Cardiac fibroblast (primary cell): ENCODE data around the gene BLTP2.

ENCODE experiments used
- DNase-seq, 2 donors: peaks; one replicate each; pipeline versions ENCODE4 v3.0.0 to v3.0.0-alpha.2; 2010; ENCODE audit warnings: low read depth in 2 of 2
- H3K4me3 ChIP-seq, 2 donors: replicated peaks in 1 of 2; 1 replicate in 1 of 2; 2 replicates in 1 of 2; pipeline ENCODE4 v1.5.1; 2011; ENCODE audit warnings: low read depth in 2 of 2, low read length in 2 of 2, mild to moderate bottlenecking in 2 of 2, moderate library complexity in 1 of 2
- CTCF ChIP-seq: IDR thresholded peaks from one replicate; pipeline ENCODE4 v1.5.1; 2011; ENCODE audit warnings: low read depth, mild to moderate bottlenecking, low read length, inconsistent platforms

Gene BLTP2

GRCh38 chr17:28626818-28627217, 18.1 kb downstream of the BLTP2 start:
- no peak for TF ChIP-seq CTCF
- H3K4me3 ChIP-seq = no peak overlapping the region

DNA sequence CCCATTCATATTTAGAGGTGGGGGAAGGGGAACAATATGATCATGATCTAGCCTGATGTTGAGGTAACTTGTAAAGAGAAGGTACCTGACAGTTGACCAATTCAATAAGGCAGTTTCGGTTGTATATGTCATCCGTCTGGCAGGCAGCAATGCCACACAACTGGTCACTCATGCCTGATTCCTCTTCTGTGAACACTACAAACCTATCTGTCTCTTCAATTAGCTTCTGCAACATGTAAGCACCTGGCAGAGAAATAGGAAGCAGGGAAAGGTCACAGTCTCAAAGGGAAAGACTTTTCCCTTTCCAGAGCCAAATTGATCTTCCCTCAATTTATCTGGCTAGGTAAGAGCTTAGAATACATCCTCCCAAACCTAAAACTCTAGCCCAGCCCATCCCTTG, 20.8 kb downstream of the BLTP2 start:
- no peak for DNase-seq
- TF ChIP-seq CTCF = no peak
- no peak overlapping the region for H3K4me3 ChIP-seq

More at GRCh38 chr17:28626818-28627217, 18.1 kb downstream of the BLTP2 start:
- DNase-seq = no peak

DNA sequence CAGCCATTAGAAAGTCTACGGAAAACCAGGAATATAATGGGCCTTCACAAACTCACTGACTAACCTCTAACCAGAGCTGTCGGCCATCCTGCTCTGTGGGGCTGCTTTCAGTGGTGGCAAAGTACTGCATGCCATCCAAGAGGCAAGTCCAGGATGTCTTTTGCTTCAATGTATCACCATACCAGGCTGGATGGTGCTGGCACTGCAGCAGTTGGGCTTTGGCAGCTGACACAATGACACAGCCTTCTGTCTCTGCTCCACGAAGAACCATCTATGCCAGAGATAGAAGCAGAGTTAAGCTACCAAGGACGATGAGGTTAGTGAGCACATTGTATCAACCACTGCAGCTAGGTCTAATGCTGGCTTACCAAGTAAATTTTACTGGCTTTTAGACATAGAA, 21.3 kb downstream of the BLTP2 start:
- no peak overlapping the region for H3K4me3 ChIP-seq
- DNase-seq = no peak

GRCh38 chr17:28622186-28622585, 22.8 kb downstream of the BLTP2 start:
- H3K4me3 ChIP-seq = no peak overlapping the region
- no peak for TF ChIP-seq CTCF
- DNase-seq = no peak

More for the DNA sequence above, 21.3 kb downstream of the BLTP2 start:
- no peak for TF ChIP-seq CTCF

DNA sequence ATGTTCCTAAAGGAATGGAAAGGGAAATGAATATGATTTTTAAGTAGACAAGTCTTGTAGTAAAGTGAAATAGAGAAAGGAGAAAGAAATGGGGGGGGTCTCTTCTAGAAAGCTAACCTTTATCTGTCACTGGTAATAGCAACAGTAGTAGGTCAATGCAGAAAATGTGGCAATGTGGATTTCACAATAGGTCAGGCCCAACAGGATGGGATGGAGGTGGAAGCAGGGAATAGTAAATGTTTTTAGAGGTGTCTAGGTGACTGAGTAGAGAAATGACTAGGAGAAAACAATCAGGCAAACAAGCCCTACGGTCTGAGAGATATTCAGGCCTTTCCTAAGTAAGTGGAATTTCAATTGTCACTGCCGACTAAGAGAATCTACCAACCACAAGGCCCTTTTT, 24.9 kb downstream of the BLTP2 start:
- H3K4me3 ChIP-seq = no peak overlapping the region
- DNase-seq = no peak
- TF ChIP-seq CTCF = no peak

DNA sequence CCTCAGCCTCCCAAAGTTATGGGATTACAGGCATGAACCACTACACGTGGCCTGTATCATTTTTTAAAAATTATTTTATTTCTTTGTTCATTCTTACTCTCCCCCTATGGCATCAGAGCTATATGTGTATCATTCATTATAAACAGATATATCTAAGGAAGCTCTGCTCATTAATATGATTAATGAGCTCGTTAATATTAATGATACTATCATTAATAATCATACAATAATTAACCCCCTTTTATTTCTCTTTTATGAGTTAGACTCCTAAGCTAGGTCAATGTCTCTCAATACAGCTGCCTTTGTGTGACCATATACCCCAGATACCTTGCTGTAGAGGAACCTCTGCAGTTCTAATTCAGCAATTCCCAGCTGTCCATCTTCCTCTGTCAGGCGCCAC, 26.5 kb downstream of the BLTP2 start:
- TF ChIP-seq CTCF = no peak
- DNase-seq = no peak
- H3K4me3 ChIP-seq = no peak overlapping the region

DNA sequence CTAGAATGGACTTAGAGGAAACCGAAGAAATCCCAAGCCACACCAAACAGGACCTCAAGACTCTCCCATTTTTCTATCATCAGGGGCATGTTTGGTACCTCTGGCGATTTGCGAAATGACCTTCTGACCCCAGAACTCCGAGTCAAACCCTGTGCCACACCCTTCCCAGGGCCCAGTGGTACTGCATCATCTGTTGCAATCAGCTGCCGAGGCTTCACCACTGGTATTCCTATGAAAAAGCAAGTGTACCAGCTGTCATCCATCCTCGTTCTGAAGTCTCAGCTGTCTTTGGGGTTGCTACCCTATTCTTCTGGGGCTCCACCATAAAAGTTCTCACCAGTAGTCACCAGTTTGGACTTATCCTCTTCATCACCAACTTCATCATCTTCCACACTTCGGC, 28.7 kb downstream of the BLTP2 start:
- H3K4me3 ChIP-seq = no peak overlapping the region
- DNase-seq = no peak
- no peak for TF ChIP-seq CTCF
